Stimulated activated CD8-positive, alpha-beta memory T cell treated with anti-CD3 and anti-CD28 coated beads, Interleukin-4, amount 100 ng/mL, for 24 hours (primary cell): ENCODE measurements around the gene DPP10.

Experiments
- DNase-seq: peaks from one replicate; pipeline ENCODE4 v3.0.0-alpha.2; 2020; ENCODE audit warnings: low read depth

The DPP10 gene

GRCh38 chr2:114609203-114609602, 166.8 kb downstream of the DPP10 start:
- DNase-seq = no peak

GRCh38 chr2:114609801-114610200, 167.4 kb downstream of the DPP10 start:
- DNase-seq = no peak

- DNase-seq = no peak
Measured at GRCh38 chr2:114610677-114611076, 168.2 kb downstream of the DPP10 start.

- DNase-seq = no peak
Measured at GRCh38 chr2:114614592-114614991, 172.2 kb downstream of the DPP10 start.

GRCh38 chr2:114628481-114628880, 186.0 kb downstream of the DPP10 start:
- no peak for DNase-seq

- DNase-seq = no peak
Measured at GRCh38 chr2:114631146-114631545, 188.7 kb downstream of the DPP10 start.

- DNase-seq = no peak
Measured at GRCh38 chr2:114642166-114642770, 199.8 kb downstream of the DPP10 start.

- no peak for DNase-seq
Measured at GRCh38 chr2:114642988-114643553, 200.6 kb downstream of the DPP10 start.

GRCh38 chr2:114651933-114652332, 209.5 kb downstream of the DPP10 start:
- DNase-seq = no peak

GRCh38 chr2:114659880-114660279, 217.4 kb downstream of the DPP10 start:
- no peak for DNase-seq

- DNase-seq = no peak
Measured at GRCh38 chr2:114661971-114662939, 219.8 kb downstream of the DPP10 start.

GRCh38 chr2:114668415-114668814, 226.0 kb downstream of the DPP10 start:
- DNase-seq = no peak

GRCh38 chr2:114683251-114683650, 240.8 kb downstream of the DPP10 start:
- DNase-seq = no peak

- DNase-seq = no peak
Measured at GRCh38 chr2:114684403-114684802, 242.0 kb downstream of the DPP10 start.

GRCh38 chr2:114685102-114685501, 242.7 kb downstream of the DPP10 start:
- no peak for DNase-seq

GRCh38 chr2:114688241-114688640, 245.8 kb downstream of the DPP10 start:
- no peak for DNase-seq

GRCh38 chr2:114698520-114698919, 256.1 kb downstream of the DPP10 start:
- DNase-seq = no peak

GRCh38 chr2:114699423-114699944, 257.0 kb downstream of the DPP10 start:
- DNase-seq = no peak

GRCh38 chr2:114700440-114700839, 258.0 kb downstream of the DPP10 start:
- DNase-seq = no peak

- DNase-seq = no peak
Measured at GRCh38 chr2:114709936-114710850, 267.8 kb downstream of the DPP10 start.

GRCh38 chr2:114714313-114714712, 271.9 kb downstream of the DPP10 start:
- DNase-seq = no peak

GRCh38 chr2:114717049-114717448, 274.6 kb downstream of the DPP10 start:
- no peak for DNase-seq
